Fibroblast of pulmonary artery (primary cell): ENCODE measurements around the gene MED13.

Source experiments
- DNase-seq: peaks from one replicate; pipeline ENCODE4 v3.0.0-alpha.2; 2010; ENCODE audit warnings: low read depth
- H3K4me3 ChIP-seq: replicated peaks from 2 replicates; pipeline ENCODE4 v1.5.1; 2011; ENCODE audit warnings: low read depth, mild to moderate bottlenecking, control low read depth, low read length, moderate library complexity
- CTCF ChIP-seq: IDR thresholded peaks from 2 replicates; pipeline ENCODE4 v1.5.1; 2011; ENCODE audit warnings: mild to moderate bottlenecking, control low read depth, low read length, inconsistent platforms; ENCODE audit errors: missing control alignments

Gene MED13

GRCh38 chr17:61984821-61985220, 80.3 kb downstream of the MED13 start:
- no peak for TF ChIP-seq CTCF
- DNase-seq, result peak; percentile 6
- no peak overlapping the region for H3K4me3 ChIP-seq

- DNase-seq, result peak; percentile 5
- H3K4me3 ChIP-seq, result no peak overlapping the region
- TF ChIP-seq CTCF, result no peak
These were observed 83.8 kb downstream of the MED13 start for GRCh38 chr17:61981323-61981722.

GRCh38 chr17:61980535-61980934, 84.5 kb downstream of the MED13 start:
- H3K4me3 ChIP-seq, result no peak overlapping the region
- no peak for TF ChIP-seq CTCF
- DNase-seq, result no peak

- no peak overlapping the region for H3K4me3 ChIP-seq
- DNase-seq, result no peak
- no peak for TF ChIP-seq CTCF
These were observed 91.0 kb downstream of the MED13 start for GRCh38 chr17:61974115-61974514.

GRCh38 chr17:61972311-61972710, 92.8 kb downstream of the MED13 start:
- TF ChIP-seq CTCF, result no peak
- no peak overlapping the region for H3K4me3 ChIP-seq

GRCh38 chr17:61970030-61970429, 95.0 kb downstream of the MED13 start:
- TF ChIP-seq CTCF, result no peak
- DNase-seq, result peak; percentile 7
- H3K4me3 ChIP-seq, result no peak overlapping the region

More at GRCh38 chr17:61972311-61972710, 92.8 kb downstream of the MED13 start:
- DNase-seq, result no peak

- no peak overlapping the region for H3K4me3 ChIP-seq
- DNase-seq, result no peak
- TF ChIP-seq CTCF, result no peak
These were observed 96.3 kb downstream of the MED13 start for GRCh38 chr17:61968757-61969156.
